Pancreas (tissue), 10 donors: ENCODE data around the gene DDR1. TPM values are rescaled to one million over a fixed set of nuclear protein-coding genes. Genes with fewer than 3 reads are reported as not detected.
"Not testable (repeated sequence)": the region's sequence is repeated elsewhere in the genome, so short reads cannot be mapped to it uniquely, and the experiment has no call there.

Source experiments
- ATAC-seq, 4 donors: fragments of 200-7000 bp; cut with Tn5 transposase; one replicate each; pipeline versions ENCODE4 v1.8.0 to v1.9.1; 2020; ENCODE audit warnings: mild to moderate bottlenecking in 4 of 4, moderate library complexity in 4 of 4
- DNase-seq, 6 donors: peaks; one replicate each; pipeline ENCODE4 v3.0.0-alpha.2; 2020
- FAIRE-seq: peaks from 2 replicates; lab custom pipeline; 2012; peaks lifted over from hg19 to GRCh38; lab: Jason Lieb, UNC
- H3K27ac ChIP-seq, 4 donors: fragments of 200-600 bp; sonication (generic); 1 replicate in 3 of 4; 2 replicates in 1 of 4; pipeline versions ENCODE4 v1.5.0 to v1.8.0; 2020
- H3K27me3 ChIP-seq, 4 donors: fragments of 200-600 bp; one replicate each; pipeline ENCODE4 v1.8.0; 2021
- H3K36me3 ChIP-seq, 3 donors: fragments of 200-600 bp; sonication (generic) in 1 of 3; one replicate each; pipeline versions ENCODE4 v1.5.0 to v1.8.0; 2020 to 2021
- H3K4me1 ChIP-seq, 3 donors: fragments of 200-600 bp; one replicate each; pipeline ENCODE4 v1.8.0; 2021
- H3K4me3 ChIP-seq, 4 donors: fragments of 200-600 bp; sonication (generic) in 2 of 4; one replicate each; pipeline versions ENCODE4 v1.5.0 to v1.8.0; 2020 to 2021
- H3K9me3 ChIP-seq, 4 donors: fragments of 200-600 bp; one replicate each; pipeline ENCODE4 v1.8.0; 2021
- CTCF ChIP-seq, 4 donors: fragments of 200-600 bp; sonication (generic) in 3 of 4; IDR thresholded peaks; one replicate each; pipeline versions ENCODE4 v1.5.0 to v1.8.0; 2021; ENCODE audit warnings: antibody characterized with exemption in 4 of 4
- WGBS, 2 donors: extraction: QIAGEN DNeasy Blood & Tissue Kit; methylation state at CpG; one replicate each; pipeline ENCODE4 v1.1.7; 2013; 5-methylcytosine and 5-hydroxymethylcytosine counted together
- intact Hi-C, 3 donors: fragments of 100-400 bp; cut with DNase I; formaldehyde crosslinking; loops; one replicate each; pipeline versions ENCODE4 v1.11.1 to v1.14.2; 2022
- polyA plus RNA-seq, 2 donors: library from polyadenylated mRNA; stranded (reverse); fragments of 200-250 nt; gene quantifications; one replicate each; pipeline ENCODE4 v1.2.3, GENCODE V29; 2013
- total RNA-seq, 6 donors: library from RNA; stranded (reverse); fragmentation: NEBNext Ultra II Directional in 4 of 6; extraction: Animal tissue kit (Norgen Biotek cat#: 25700) in 4 of 6; gene quantifications; one replicate each; pipeline versions ENCODE4 v1.2.1 to v1.2.4, GENCODE V29; 2021 to 2023
- donor health status: healthy with polysubstance abuse.
- donor health status: DM: no; HTN: no; CAD: no; lungs with moderate emphysema.
- donor health status: DM: no; HTN: no; CAD: no.
- donor health status: control.
- donor health status: control.
- donor health status: Bipolar disorder and iron deficiency.
- donor health status: DM: yes; HTN: yes; CAD: no.
- donor health status: DM: no; HTN: no; CAD: no.
- donor health status: DM: no; HTN: no; CAD: no.
- donor health status: DM: yes; HTN: yes; CAD: no.

The DDR1 gene
- total and polyA plus RNA-seq, 8 donors, result 92.7 to 160 (median 118) TPM

- H3K27me3 ChIP-seq, result no peaks in the 10 kb centered on the region
- ATAC-seq (no peak), FAIRE-seq (no peak), DNase-seq (peak in 1 of 6 donors; percentile 1)
- peaks cover 0 to 20% (median 12%) of the 10 kb centered on the region in 3 donors for H3K36me3 ChIP-seq
- H3K4me3 ChIP-seq, result no peak overlapping the region
- 38 to 46% methylated on average over 5 of the region's 5 CpGs for WGBS, 2 donors
- peaks cover 0 to 4% (median 3%) of the 10 kb centered on the region in 3 donors for H3K4me1 ChIP-seq
- H3K9me3 ChIP-seq, result no peaks in the 10 kb centered on the region
- intact Hi-C loops, result no loop called here
- no peak for TF ChIP-seq CTCF (IDR thresholded peaks at IDR 0.05)
- no peak overlapping the region for H3K27ac ChIP-seq
These were observed 18.4 kb downstream of the DDR1 start for GRCh38 chr6:30902709-30903108.

- Histone ChIP-seq H3K27me3 (no peaks in the 10 kb centered on the region), H3K9me3 (no peaks in the 10 kb centered on the region), H3K27ac (no peak overlapping the region), H3K36me3 (peaks cover 0 to 15% (median 6%) of the 10 kb centered on the region in 3 donors), H3K4me3 (no peak overlapping the region), H3K4me1 (peaks cover 0 to 4% (median 3%) of the 10 kb centered on the region in 3 donors)
- FAIRE-seq, result no peak
- ATAC-seq, result no peak
- intact Hi-C loops, result no loop called here
- TF ChIP-seq CTCF (IDR thresholded peaks at IDR 0.05), result no peak
- no peak for DNase-seq
- 84 to 94% methylated on average over 4 of the region's 4 CpGs for WGBS, 2 donors
These were observed 18.9 kb downstream of the DDR1 start for GRCh38 chr6:30903236-30903635.

GRCh38 chr6:30907290-30907757 is 23.0 kb downstream of the DDR1 start:
- H3K36me3 ChIP-seq, DNase-seq, intact Hi-C loops, H3K9me3 ChIP-seq, FAIRE-seq, H3K27me3 ChIP-seq, H3K4me1 ChIP-seq: not testable (repeated sequence)
- Histone ChIP-seq H3K27ac (peak overlapping the region in 3 of 4 donors; percentile 34 to 69 (median 37)), H3K4me3 (peak overlapping the region in 3 of 4 donors; percentile 5 to 81 (median 59))
- ATAC-seq, result peak; percentile 29 to 51 (median 44)
- 11 to 12% methylated on average over 16 of the region's 16 CpGs for WGBS, 2 donors

- ATAC-seq (peak; percentile 98), DNase-seq (peak; percentile 90 to 97 (median 97)), FAIRE-seq (peak; percentile 93)
- intact Hi-C loops, result no loop called here
- Histone ChIP-seq H3K4me3 (peak within 1 kb of the TSS; percentile 51 to 81 (median 58)), H3K27ac (peak within 1 kb of the TSS in 3 of 4 donors; percentile 34 to 69 (median 37)), H3K36me3 (peaks cover 0 to 6% (median 5%) of the 10 kb centered on the region in 3 donors), H3K4me1 (peaks cover 5 to 11% (median 9%) of the 10 kb centered on the region in 3 donors), H3K9me3 (no peaks in the 10 kb centered on the region), H3K27me3 (no peaks in the 10 kb centered on the region)
- TF ChIP-seq CTCF (IDR thresholded peaks at IDR 0.05), result no peak
- 1% methylated on average over 49 of the region's 49 CpGs for WGBS, 2 donors
These were observed 23.7 kb downstream of the DDR1 start, which contains the start of gene GTF2H4 for GRCh38 chr6:30907758-30908591. TSS of gene GTF2H4 (plus strand) at chr6:30908207.

GRCh38 chr6:30908700-30909099 is 24.4 kb downstream of the DDR1 start:
- Histone ChIP-seq H3K27ac (no peak overlapping the region), H3K4me1 (peaks cover 5 to 16% (median 13%) of the 10 kb centered on the region in 3 donors), H3K36me3 (peaks cover 0 to 6% (median 5%) of the 10 kb centered on the region in 3 donors), H3K27me3 (no peaks in the 10 kb centered on the region), H3K4me3 (peak overlapping the region; percentile 51 to 81 (median 58)), H3K9me3 (no peaks in the 10 kb centered on the region)
- 8 to 22% methylated on average over 2 of the region's 2 CpGs for WGBS, 2 donors
- intact Hi-C loops, result no loop called here
- TF ChIP-seq CTCF (IDR thresholded peaks at IDR 0.05), result no peak
- FAIRE-seq (no peak), DNase-seq (no peak), ATAC-seq (no peak)

GRCh38 chr6:30910473-30910872 is 26.2 kb downstream of the DDR1 start:
- H3K36me3 ChIP-seq, ATAC-seq, DNase-seq, H3K27ac ChIP-seq, H3K9me3 ChIP-seq, FAIRE-seq, H3K4me3 ChIP-seq, H3K27me3 ChIP-seq: not testable (repeated sequence)
- H3K4me1 ChIP-seq, result peaks cover 5 to 26% (median 20%) of the 10 kb centered on the region in 3 donors
- intact Hi-C loops, result loop anchor here in 2 of 3 donors (10.0 kb wide), 2 partner anchors 76 to 164 kb away; no protein-coding TSS in a partner anchor
- WGBS, 2 donors, result 87 to 96% methylated on average over 12 of the region's 12 CpGs
